ENCODE data around the gene PRXL2B.

DNA sequence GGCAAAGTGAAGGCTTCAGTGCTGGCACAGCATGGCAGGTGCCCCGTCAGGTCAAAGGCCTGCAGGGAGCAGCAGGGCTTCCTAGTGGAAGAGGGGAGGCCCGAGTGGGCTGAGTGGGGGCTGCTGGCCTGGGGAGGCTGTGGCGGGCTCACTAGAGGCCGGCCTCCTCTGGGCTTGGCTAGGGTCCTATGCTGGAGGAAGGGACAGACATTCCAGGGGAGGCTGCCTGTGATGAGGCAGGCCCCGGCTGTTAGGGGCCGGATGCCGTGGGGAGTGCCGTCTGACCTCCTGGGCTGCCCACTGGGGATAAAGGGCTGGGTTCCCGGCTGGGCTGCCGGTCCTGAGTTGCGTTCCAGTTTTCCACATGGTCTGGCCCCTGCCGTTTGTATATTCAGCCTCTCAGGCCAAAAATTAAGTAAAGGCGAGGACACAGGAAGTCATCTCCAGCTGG, 21.1 kb downstream of the PRXL2B start:
- TF ChIP-seq, protein P1, sequence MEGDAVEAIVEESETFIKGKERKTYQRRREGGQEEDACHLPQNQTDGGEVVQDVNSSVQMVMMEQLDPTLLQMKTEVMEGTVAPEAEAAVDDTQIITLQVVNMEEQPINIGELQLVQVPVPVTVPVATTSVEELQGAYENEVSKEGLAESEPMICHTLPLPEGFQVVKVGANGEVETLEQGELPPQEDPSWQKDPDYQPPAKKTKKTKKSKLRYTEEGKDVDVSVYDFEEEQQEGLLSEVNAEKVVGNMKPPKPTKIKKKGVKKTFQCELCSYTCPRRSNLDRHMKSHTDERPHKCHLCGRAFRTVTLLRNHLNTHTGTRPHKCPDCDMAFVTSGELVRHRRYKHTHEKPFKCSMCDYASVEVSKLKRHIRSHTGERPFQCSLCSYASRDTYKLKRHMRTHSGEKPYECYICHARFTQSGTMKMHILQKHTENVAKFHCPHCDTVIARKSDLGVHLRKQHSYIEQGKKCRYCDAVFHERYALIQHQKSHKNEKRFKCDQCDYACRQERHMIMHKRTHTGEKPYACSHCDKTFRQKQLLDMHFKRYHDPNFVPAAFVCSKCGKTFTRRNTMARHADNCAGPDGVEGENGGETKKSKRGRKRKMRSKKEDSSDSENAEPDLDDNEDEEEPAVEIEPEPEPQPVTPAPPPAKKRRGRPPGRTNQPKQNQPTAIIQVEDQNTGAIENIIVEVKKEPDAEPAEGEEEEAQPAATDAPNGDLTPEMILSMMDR (conservative IDR thresholded peaks at IDR 0.05; ENCODE audit: low read depth, low read length), result no peak
- TF ChIP-seq EZH2 (IDR thresholded peaks at IDR 0.05; ENCODE audit: borderline replicate concordance, low read depth, low read length, poor library complexity, severe bottlenecking), result no peak
